ENCODE data around the gene CFHR3. TPM values are rescaled to one million over a fixed set of nuclear protein-coding genes. Genes with fewer than 3 reads are reported as not detected.
A peak's percentile ranks its signal among the peaks of the same experiment; 100 is the strongest.
"Not testable (repeated sequence)": the region's sequence is repeated elsewhere in the genome, so short reads cannot be mapped to it uniquely, and the experiment has no call there.

Gene CFHR3
- total and polyA plus RNA-seq, 8 donors = 0.13 to 0.98 (median 0.53) TPM

DNA sequence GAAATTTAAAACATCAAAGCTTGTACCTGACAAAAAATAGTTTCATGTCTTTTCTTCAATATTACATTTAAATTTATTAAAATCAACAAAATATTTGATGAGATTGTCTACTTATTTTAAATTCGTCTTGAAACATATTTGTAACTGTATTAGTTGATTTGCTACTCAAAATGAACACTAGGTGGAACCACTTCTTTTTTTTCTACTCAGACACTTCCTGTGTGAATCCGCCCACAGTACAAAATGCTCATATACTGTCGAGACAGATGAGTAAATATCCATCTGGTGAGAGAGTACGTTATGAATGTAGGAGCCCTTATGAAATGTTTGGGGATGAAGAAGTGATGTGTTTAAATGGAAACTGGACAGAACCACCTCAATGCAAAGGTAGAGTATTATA is 53.2 kb downstream of the CFHR3 start:
- H3K4me1 ChIP-seq; intact Hi-C loops (cut with DNase I); H3K27ac ChIP-seq; H3K27me3 ChIP-seq; DNase-seq; H3K9me3 ChIP-seq; H3K36me3 ChIP-seq; H3K4me3 ChIP-seq: not testable (repeated sequence)
- peak; percentile 80 for ATAC-seq
- TF ChIP-seq, protein P1, sequence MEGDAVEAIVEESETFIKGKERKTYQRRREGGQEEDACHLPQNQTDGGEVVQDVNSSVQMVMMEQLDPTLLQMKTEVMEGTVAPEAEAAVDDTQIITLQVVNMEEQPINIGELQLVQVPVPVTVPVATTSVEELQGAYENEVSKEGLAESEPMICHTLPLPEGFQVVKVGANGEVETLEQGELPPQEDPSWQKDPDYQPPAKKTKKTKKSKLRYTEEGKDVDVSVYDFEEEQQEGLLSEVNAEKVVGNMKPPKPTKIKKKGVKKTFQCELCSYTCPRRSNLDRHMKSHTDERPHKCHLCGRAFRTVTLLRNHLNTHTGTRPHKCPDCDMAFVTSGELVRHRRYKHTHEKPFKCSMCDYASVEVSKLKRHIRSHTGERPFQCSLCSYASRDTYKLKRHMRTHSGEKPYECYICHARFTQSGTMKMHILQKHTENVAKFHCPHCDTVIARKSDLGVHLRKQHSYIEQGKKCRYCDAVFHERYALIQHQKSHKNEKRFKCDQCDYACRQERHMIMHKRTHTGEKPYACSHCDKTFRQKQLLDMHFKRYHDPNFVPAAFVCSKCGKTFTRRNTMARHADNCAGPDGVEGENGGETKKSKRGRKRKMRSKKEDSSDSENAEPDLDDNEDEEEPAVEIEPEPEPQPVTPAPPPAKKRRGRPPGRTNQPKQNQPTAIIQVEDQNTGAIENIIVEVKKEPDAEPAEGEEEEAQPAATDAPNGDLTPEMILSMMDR (IDR thresholded peaks at IDR 0.05) = peak in 1 of 2 donors; percentile 16

Other genes starting within 250 kb of the CFHR3 start
- 1 to 10 TPM; 2.7 to 5.1 TPM for gene KCNT2, start 166.4 kb upstream of the CFHR3 start, total RNA-seq
- 1 to 10 TPM; 3.4 to 6.8 (median 5.3) TPM for gene KCNT2, start 166.4 kb upstream of the CFHR3 start, polyA plus RNA-seq (ENCODE audit: insufficient read length in 6 of 6)
- 100 to 1,000 TPM; 101 to 161 TPM for gene CFH, start 122.8 kb upstream of the CFHR3 start, total RNA-seq
- gene CFH, start 122.8 kb upstream of the CFHR3 start, polyA plus RNA-seq (ENCODE audit: insufficient read length in 6 of 6) = 10 to 100 TPM; 19.7 to 38.5 (median 29.1) TPM
- gene CFHR1, start 44.9 kb downstream of the CFHR3 start, total RNA-seq = not detected
- gene CFHR1, start 44.9 kb downstream of the CFHR3 start, polyA plus RNA-seq (ENCODE audit: insufficient read length in 6 of 6) = 1 to 10 TPM in 5 of 6 donors, under 1 TPM in 1; 0.52 to 7.6 (median 3.6) TPM
- not detected for gene CFHR4, start 113.2 kb downstream of the CFHR3 start, total RNA-seq
- gene CFHR4, start 113.2 kb downstream of the CFHR3 start, polyA plus RNA-seq (ENCODE audit: insufficient read length in 6 of 6) = under 1 TPM in 3 of 6 donors, not detected in 3; 0.09 to 0.43 (median 0.11) TPM
- not detected for gene CFHR2, start 168.9 kb downstream of the CFHR3 start, total RNA-seq
- under 1 TPM in 1 of 6 donors, not detected in 5; 0.21 TPM for gene CFHR2, start 168.9 kb downstream of the CFHR3 start, polyA plus RNA-seq (ENCODE audit: insufficient read length in 6 of 6)
- gene CFHR5, start 202.7 kb downstream of the CFHR3 start, total RNA-seq = not detected
- gene CFHR5, start 202.7 kb downstream of the CFHR3 start, polyA plus RNA-seq (ENCODE audit: insufficient read length in 6 of 6) = not detected